ENCODE measurements around the gene CCN2. TPM values are rescaled to one million over a fixed set of nuclear protein-coding genes. Genes with fewer than 3 reads are reported as not detected.

CCN2 gene
- total RNA-seq, 4 donors from 2014 or later: 122 to 691 (median 363) TPM

GRCh38 chr6:131937226-131937625 lies 13.9 kb downstream of the CCN2 start:
- Histone ChIP-seq H3K9me3 (no peaks in the 10 kb centered on the region), H3K27ac (peak overlapping the region in 3 of 4 donors; percentile 7 to 34 (median 14)), H3K36me3 (no peaks in the 10 kb centered on the region), H3K4me3 (no peak overlapping the region), H3K4me1 (no peaks in the 10 kb centered on the region), H3K27me3 (no peaks in the 10 kb centered on the region)
- 64 to 73% methylated on average over 2 of the region's 2 CpGs for WGBS, 2 donors (ENCODE audit: low coverage in 1 of 2)
- peak; percentile 85 for ATAC-seq
- TF ChIP-seq POLR2AphosphoS5 (IDR thresholded peaks at IDR 0.05) (no peak), CTCF (IDR thresholded peaks at IDR 0.05) (no peak), POLR2A (IDR thresholded peaks at IDR 0.05) (no peak), EP300 (IDR thresholded peaks at IDR 0.05) (no peak)

GRCh38 chr6:131936156-131936555 lies 15.0 kb downstream of the CCN2 start:
- Histone ChIP-seq H3K9me3 (no peaks in the 10 kb centered on the region), H3K27me3 (no peaks in the 10 kb centered on the region), H3K4me3 (no peak overlapping the region), H3K4me1 (peaks cover 0 to 8% (median 0%) of the 10 kb centered on the region in 3 donors), H3K36me3 (no peaks in the 10 kb centered on the region), H3K27ac (no peak overlapping the region)
- no peak for ATAC-seq
- whole genome bisulfite sequencing, 2 donors (ENCODE audit: low coverage in 1 of 2): 89 to 90% methylated on average over 4 of the region's 4 CpGs
- TF ChIP-seq POLR2A (IDR thresholded peaks at IDR 0.05) (no peak), CTCF (IDR thresholded peaks at IDR 0.05) (no peak), EP300 (IDR thresholded peaks at IDR 0.05) (no peak), POLR2AphosphoS5 (IDR thresholded peaks at IDR 0.05) (no peak)

- TF ChIP-seq POLR2AphosphoS5 (IDR thresholded peaks at IDR 0.05) (no peak), CTCF (IDR thresholded peaks at IDR 0.05) (no peak), EP300 (IDR thresholded peaks at IDR 0.05) (no peak), POLR2A (IDR thresholded peaks at IDR 0.05) (no peak)
- Histone ChIP-seq H3K36me3 (no peaks in the 10 kb centered on the region), H3K4me3 (no peak overlapping the region), H3K27ac (no peak overlapping the region), H3K4me1 (peaks cover 0 to 12% (median 0%) of the 10 kb centered on the region in 3 donors), H3K27me3 (no peaks in the 10 kb centered on the region), H3K9me3 (no peaks in the 10 kb centered on the region)
- WGBS, 2 donors (ENCODE audit: low coverage in 1 of 2): 31 to 35% methylated on average over 2 of the region's 2 CpGs
- no peak for ATAC-seq
Measured at GRCh38 chr6:131931063-131931750, 20.0 kb downstream of the CCN2 start.

GRCh38 chr6:131929976-131930375 lies 21.2 kb downstream of the CCN2 start:
- H3K27me3 ChIP-seq: no peaks in the 10 kb centered on the region
- no peaks in the 10 kb centered on the region for H3K9me3 ChIP-seq
- H3K4me1 ChIP-seq: peaks cover 0 to 18% (median 0%) of the 10 kb centered on the region in 3 donors
- 42 to 64% methylated on average over 1 of the region's 1 CpG for WGBS, 2 donors (ENCODE audit: low coverage in 1 of 2)
- no peak overlapping the region for H3K4me3 ChIP-seq
- no peak overlapping the region for H3K27ac ChIP-seq
- TF ChIP-seq POLR2AphosphoS5 (IDR thresholded peaks at IDR 0.05) (no peak), POLR2A (IDR thresholded peaks at IDR 0.05) (no peak), EP300 (IDR thresholded peaks at IDR 0.05) (no peak), CTCF (IDR thresholded peaks at IDR 0.05) (no peak)
- ATAC-seq: no peak
- H3K36me3 ChIP-seq: no peaks in the 10 kb centered on the region

GRCh38 chr6:131929264-131929663 lies 21.9 kb downstream of the CCN2 start:
- 72 to 86% methylated on average over 2 of the region's 2 CpGs for WGBS, 2 donors (ENCODE audit: low coverage in 1 of 2)
- peaks cover 0 to 18% (median 0%) of the 10 kb centered on the region in 3 donors for H3K4me1 ChIP-seq

More at GRCh38 chr6:131929264-131929663, 21.9 kb downstream of the CCN2 start:
- no peak for TF ChIP-seq CTCF (IDR thresholded peaks at IDR 0.05)
- no peak for TF ChIP-seq EP300 (IDR thresholded peaks at IDR 0.05)
- TF ChIP-seq POLR2AphosphoS5 (IDR thresholded peaks at IDR 0.05): no peak
- TF ChIP-seq POLR2A (IDR thresholded peaks at IDR 0.05): no peak
- no peak for ATAC-seq
- no peaks in the 10 kb centered on the region for H3K9me3 ChIP-seq
- no peaks in the 10 kb centered on the region for H3K36me3 ChIP-seq
- H3K4me3 ChIP-seq: no peak overlapping the region
- H3K27me3 ChIP-seq: no peaks in the 10 kb centered on the region
- H3K27ac ChIP-seq: no peak overlapping the region
